HepG2 (cell line): ENCODE measurements around the gene STK25. TPM values are rescaled to one million over a fixed set of nuclear protein-coding genes. Genes with fewer than 3 reads are reported as not detected.
A peak's percentile ranks its signal among the peaks of the same experiment; 100 is the strongest.

Source experiments
- ATAC-seq: fragments of 200-7000 bp; cut with Tn5 transposase; 3 replicates; pipeline ENCODE4 v1.9.1; 2020; ENCODE audit warnings: mild to moderate bottlenecking, moderate library complexity
- BruUV-seq: library from RNA; stranded (reverse); fragments of 400-500 nt; replicated peaks from 2 replicates; lab custom pipeline; 2021; lab: Mats Ljungman, UMichigan
- CTCF ChIA-PET: fragments of 300-600 bp; formaldehyde crosslinking; extraction: SDS; loops from one replicate; lab custom pipeline; 2021; ENCODE audit warnings: low total read pairs, inconsistent platforms, low intra/inter-chr PET ratio; lab: Yijun Ruan, JAX
- POLR2A ChIA-PET: fragments of 350-600 bp; sonication (Branson Sonifier 250); formaldehyde crosslinking; loops from one replicate; lab custom pipeline; 2020; ENCODE audit warnings: antibody characterized with exemption, inconsistent platforms; lab: Yijun Ruan, JAX
- DNase-seq: peaks from one replicate; pipeline ENCODE4 v3.0.0-alpha.2; 2015; ENCODE audit warnings: low spot score
- FAIRE-seq: peaks from 3 replicates; lab custom pipeline; 2011; peaks lifted over from hg19 to GRCh38; lab: Jason Lieb, UNC
- H2AFZ ChIP-seq: one replicate; pipeline ENCODE4 v1.6.1; 2011; ENCODE audit warnings: low read length, inconsistent platforms
- H3K27ac ChIP-seq: fragments of 300-600 bp; 3 replicates; pipeline ENCODE4 v1.8.0; 2011; ENCODE audit warnings: mixed run types, mild to moderate bottlenecking, mixed read lengths, low read length, inconsistent platforms; ENCODE audit not compliant: insufficient read depth; ENCODE audit errors: extremely low read length
- H3K27me3 ChIP-seq, 2 experiments: fragments of 200-600 bp in 1 of 2; 2 replicates in 1 of 2; 3 replicates in 1 of 2; pipeline versions ENCODE4 v1.6.0 to v1.8.0; 2011; ENCODE audit warnings: low read length in 2 of 2, mild to moderate bottlenecking in 2 of 2, moderate library complexity in 2 of 2, inconsistent platforms in 1 of 2; ENCODE audit not compliant: insufficient read depth in 2 of 2, control insufficient read depth in 1 of 2
- H3K36me3 ChIP-seq, 2 experiments: fragments of 200-600 bp in 1 of 2; replicated peaks in 1 of 2; 2 replicates in 1 of 2; 3 replicates in 1 of 2; pipeline versions ENCODE4 v1.5.1 to v1.8.0; 2011; ENCODE audit warnings: low read length in 2 of 2, inconsistent platforms in 1 of 2; ENCODE audit not compliant: insufficient read depth in 2 of 2, control insufficient read depth in 1 of 2
- H3K4me1 ChIP-seq: 2 replicates; pipeline ENCODE4 v1.5.1; 2012; ENCODE audit warnings: low read length, inconsistent platforms; ENCODE audit not compliant: insufficient read depth
- H3K4me2 ChIP-seq: 2 replicates; pipeline ENCODE4 v1.6.0; 2011; ENCODE audit warnings: low read depth, low read length, inconsistent platforms
- H3K4me3 ChIP-seq, 3 experiments: fragments of 200-600 bp in 1 of 3; sonication (generic), shearing (Covaris generic) in 1 of 3; replicated peaks in 1 of 3; 2 replicates each; pipeline ENCODE4 v1.5.1; 2011 to 2016; ENCODE audit warnings: low read length in 3 of 3, inconsistent platforms in 2 of 3, low read depth in 2 of 3, mild to moderate bottlenecking in 2 of 3, control low read depth in 1 of 3, mixed read lengths in 1 of 3; ENCODE audit not compliant: insufficient read depth in 1 of 3
- H3K79me2 ChIP-seq: one replicate; pipeline ENCODE4 v1.6.1; 2011; ENCODE audit warnings: low read length, inconsistent platforms; ENCODE audit not compliant: insufficient read depth
- H3K9ac ChIP-seq: 2 replicates; pipeline ENCODE4 v1.6.0; 2011; ENCODE audit warnings: mild to moderate bottlenecking, low read depth, low read length, inconsistent platforms; ENCODE audit not compliant: insufficient read depth
- H3K9me3 ChIP-seq: 2 replicates; pipeline ENCODE4 v1.5.1; 2012; ENCODE audit warnings: mild to moderate bottlenecking, low read length
- H4K20me1 ChIP-seq: 2 replicates; pipeline ENCODE4 v1.6.0; 2011; ENCODE audit warnings: inconsistent platforms, mild to moderate bottlenecking, low read length, moderate library complexity; ENCODE audit not compliant: insufficient read depth
- HOXA7 ChIP-seq: sonication (generic); formaldehyde crosslinking; IDR thresholded peaks from 2 replicates; pipeline ENCODE4 v1.8.1; 2022; ENCODE audit warnings: mild to moderate bottlenecking, missing genetic modification reagents, moderate library complexity
- LCORL ChIP-seq, 2 experiments: fragments of 450-650 bp in 1 of 2; sonication (generic) in 1 of 2; formaldehyde crosslinking in 1 of 2; IDR thresholded peaks; 2 replicates each; pipeline versions ENCODE4 v1.5.0 to v1.6.1; 2017 to 2020; ENCODE audit warnings: antibody characterized with exemption in 1 of 2, missing genetic modification reagents in 1 of 2
- MAFK ChIP-seq, 2 experiments: IDR thresholded peaks in 1 of 2; conservative IDR thresholded peaks in 1 of 2; 2 replicates each; pipeline ENCODE4 v1.6.1; 2011; ENCODE audit warnings: improper control_type of control experiment in 2 of 2, low read length in 2 of 2
- WGBS: methylation state at CpG from one replicate; pipeline ENCODE4 v1.1.6; 2017; ENCODE audit warnings: low lambda C conversion rate; 5-methylcytosine and 5-hydroxymethylcytosine counted together
- in situ Hi-C: cut with HindIII; loops from 2 replicates; pipeline ENCODE4 v1.10.0; 2017; ENCODE audit warnings: low pct_unique_long_range_greater_than_20kb; ENCODE audit not compliant: extremely low pct_ligation_motif_present
- intact Hi-C: fragments of 100-400 bp; cut with micrococcal nuclease; formaldehyde crosslinking; loops from one replicate; pipeline ENCODE4 v1.10.0; 2022; ENCODE audit not compliant: unreplicated experiment
- microRNA-seq: library from miRNA; unstranded; fragments of <30 nt; microRNA quantifications from one replicate; pipeline ENCODE4, GENCODE V29; 2020
- polyA plus RNA-seq, 8 experiments: library from polyadenylated mRNA; depleted of rRNA in 3 of 8; stranded (reverse) in 7 of 8; unstranded in 1 of 8; fragments of >200 nt; fragmentation: Illumina TruSeq in 4 of 8; extraction: Trizol in 4 of 8; gene quantifications; 2 replicates each; pipeline versions ENCODE4 v1.2.1 to v1.2.3, GENCODE V29; 2011 to 2016; ENCODE audit warnings: low read depth in 4 of 8, missing spikeins in 1 of 8, mixed read lengths in 1 of 8; ENCODE audit not compliant: insufficient read depth in 1 of 8
- small RNA-seq, 3 experiments: library from RNA; depleted of rRNA; stranded (forward); fragments of <200 nt; gene quantifications; one replicate each; pipeline ENCODE3, GENCODE V24; 2012; ENCODE audit warnings: low read depth in 2 of 3, low replicate concordance in 1 of 3; ENCODE audit not compliant: insufficient read length in 3 of 3, insufficient read depth in 2 of 3
- total RNA-seq, 5 experiments: library from RNA; depleted of rRNA; stranded (reverse); fragments of >200 nt; fragmentation: Illumina TruSeq; extraction: Trizol; gene quantifications; 2 replicates each; pipeline ENCODE4 v1.2.3, GENCODE V29; 2016; ENCODE audit warnings: low read depth in 1 of 5

The STK25 gene
- total and polyA plus RNA-seq, 2 of the 13 experiments (the other 11 are each of a cell fraction or from before 2014, with no cell fraction given), result 177 to 481 TPM

DNA sequence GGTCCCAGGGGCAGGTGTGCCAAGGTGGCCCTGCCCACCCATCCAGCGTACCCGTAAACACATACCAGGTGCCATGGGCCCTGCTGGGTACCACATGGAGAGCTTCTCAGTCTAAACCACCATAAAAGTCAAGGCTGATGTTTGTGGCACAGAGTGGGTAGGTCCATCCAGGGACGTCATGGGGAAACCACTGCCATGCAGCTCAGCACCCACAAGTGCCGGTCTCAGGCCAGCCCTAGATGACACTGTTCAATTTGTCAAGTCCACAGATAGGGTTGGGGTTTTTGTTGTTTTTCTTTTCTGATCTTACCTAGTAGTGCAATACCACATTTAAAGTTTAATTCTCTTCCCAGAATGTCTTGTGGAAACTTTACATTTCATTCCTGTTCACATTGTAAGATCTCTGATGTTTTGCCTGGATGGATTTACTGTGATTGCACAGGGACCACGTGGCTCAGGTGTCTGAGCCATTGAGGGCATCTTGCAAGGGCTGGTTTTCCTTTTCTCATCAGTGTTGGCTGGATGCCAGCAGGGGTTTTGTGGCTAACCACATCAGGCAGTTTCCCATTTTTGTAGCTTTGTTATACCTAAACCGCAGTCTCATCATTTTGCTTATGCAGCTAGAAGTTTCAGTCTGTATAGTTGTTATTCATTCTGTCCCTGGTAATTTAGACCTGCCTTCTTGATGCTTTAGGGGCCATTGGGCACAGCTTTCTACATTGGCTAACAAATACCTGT is 64.7 kb downstream of the STK25 start:
- CTCF ChIA-PET, result no interaction called here
- H3K36me3 ChIP-seq, result peaks cover 19 to 53% of the 10 kb centered on the region in 2 experiments
- 96% methylated on average over 6 of the region's 6 CpGs for WGBS
- POLR2A ChIA-PET, result no interaction called here
- no peak for ATAC-seq
- no peaks in the 10 kb centered on the region for H3K79me2 ChIP-seq
- TF ChIP-seq HOXA7 (CRISPR knock-in tag) (no peak), LCORL (IDR thresholded peaks at IDR 0.05) (peak; percentile 72), LCORL (CRISPR knock-in tag; IDR thresholded peaks at IDR 0.05) (no peak), MAFK (conservative IDR thresholded peaks at IDR 0.05 in 1 of 2, IDR thresholded peaks at IDR 0.05 in 1 of 2; ENCODE audit: low read length in 2 of 2) (peak; percentile 20 to 44; a peak in 2 of 4 replicates)
- no peak overlapping the region for H3K4me2 ChIP-seq
- H4K20me1 ChIP-seq, result no peaks in the 10 kb centered on the region
- in situ Hi-C loops, result no loop called here
- no peaks in the 10 kb centered on the region for H3K27me3 ChIP-seq
- H3K9ac ChIP-seq, result no peak overlapping the region
- no TSS peak for BruUV-seq
- no peak for FAIRE-seq
- no peak for DNase-seq
- H3K9me3 ChIP-seq, result no peaks in the 10 kb centered on the region
- no peak overlapping the region for H3K27ac ChIP-seq
- intact Hi-C loops, result no loop called here
- H3K4me1 ChIP-seq, result no peaks in the 10 kb centered on the region
- H2AFZ ChIP-seq, result no peak overlapping the region
- H3K4me3 ChIP-seq, result no peak overlapping the region

Small RNAs within 50 kb of the gene (microRNA-seq; reads per million reads assigned to microRNA genes)
- not detected for gene MIR3133

Small RNAs within 50 kb of the gene (small RNA-seq; reads per million reads assigned to genes)
- gene MIR3133, result 0 reads per million in 3 experiments

Other genes starting within 250 kb of the STK25 start
- gene HDLBP, start 192.9 kb downstream of the STK25 start, total RNA-seq (2016; rRNA removed; fragmentation: Illumina TruSeq; extraction: Trizol), result 707 and 912 TPM in 2 replicates
- 434 and 464 TPM in 2 replicates for gene HDLBP, start 192.9 kb downstream of the STK25 start, polyA plus RNA-seq (2011; rRNA removed)
- 493 and 750 TPM in 2 replicates for gene SEPTIN2, start 192.7 kb downstream of the STK25 start, total RNA-seq (2016; rRNA removed; fragmentation: Illumina TruSeq; extraction: Trizol)
- gene SEPTIN2, start 192.7 kb downstream of the STK25 start, polyA plus RNA-seq (2011; rRNA removed), result 579 and 733 TPM in 2 replicates
- gene FARP2, start 152.3 kb downstream of the STK25 start, total RNA-seq (2016; rRNA removed; fragmentation: Illumina TruSeq; extraction: Trizol), result 43.3 and 45.4 TPM in 2 replicates
- gene FARP2, start 152.3 kb downstream of the STK25 start, polyA plus RNA-seq (2011; rRNA removed), result 28.0 and 29.5 TPM in 2 replicates
- 30.2 and 35.5 TPM in 2 replicates for gene BOK, start 50.2 kb upstream of the STK25 start, total RNA-seq (2016; rRNA removed; fragmentation: Illumina TruSeq; extraction: Trizol)
- 39.2 and 58.1 TPM in 2 replicates for gene BOK, start 50.2 kb upstream of the STK25 start, polyA plus RNA-seq (2011; rRNA removed)
- gene THAP4, start 128.6 kb upstream of the STK25 start, total RNA-seq (2016; rRNA removed; fragmentation: Illumina TruSeq; extraction: Trizol), result 68.2 and 75.7 TPM in 2 replicates
- gene THAP4, start 128.6 kb upstream of the STK25 start, polyA plus RNA-seq (2011; rRNA removed), result 59.7 and 70.2 TPM in 2 replicates
- 95.5 and 96.3 TPM in 2 replicates for gene ATG4B, start 129.1 kb upstream of the STK25 start, total RNA-seq (2016; rRNA removed; fragmentation: Illumina TruSeq; extraction: Trizol)
- 239 and 300 TPM in 2 replicates for gene ATG4B, start 129.1 kb upstream of the STK25 start, polyA plus RNA-seq (2011; rRNA removed)
- 124 and 134 TPM in 2 replicates for gene DTYMK, start 178.2 kb upstream of the STK25 start, total RNA-seq (2016; rRNA removed; fragmentation: Illumina TruSeq; extraction: Trizol)
- gene DTYMK, start 178.2 kb upstream of the STK25 start, polyA plus RNA-seq (2011; rRNA removed), result 39.5 and 57.5 TPM in 2 replicates
- gene ING5, start 193.5 kb upstream of the STK25 start, total RNA-seq (2016; rRNA removed; fragmentation: Illumina TruSeq; extraction: Trizol), result 56.7 and 61.9 TPM in 2 replicates
- gene ING5, start 193.5 kb upstream of the STK25 start, polyA plus RNA-seq (2011; rRNA removed), result 71.9 and 86.9 TPM in 2 replicates
- 10.2 and 20.3 TPM in 2 replicates for gene D2HGDH, start 226.0 kb upstream of the STK25 start, total RNA-seq (2016; rRNA removed; fragmentation: Illumina TruSeq; extraction: Trizol)
- 19.2 and 20.5 TPM in 2 replicates for gene D2HGDH, start 226.0 kb upstream of the STK25 start, polyA plus RNA-seq (2011; rRNA removed)